HG03108 (cell line): ENCODE data around the gene ASGR1.
"Not testable (repeated sequence)": the region's sequence is repeated elsewhere in the genome, so short reads cannot be mapped to it uniquely, and the experiment has no call there.

ENCODE experiments used
- ATAC-seq: cut with Tn5 transposase; IDR thresholded peaks from one replicate; pipeline ENCODE4 v1.9.1; 2021; ENCODE audit warnings: moderate library complexity; ENCODE audit not compliant: unreplicated experiment

Gene ASGR1

DNA sequence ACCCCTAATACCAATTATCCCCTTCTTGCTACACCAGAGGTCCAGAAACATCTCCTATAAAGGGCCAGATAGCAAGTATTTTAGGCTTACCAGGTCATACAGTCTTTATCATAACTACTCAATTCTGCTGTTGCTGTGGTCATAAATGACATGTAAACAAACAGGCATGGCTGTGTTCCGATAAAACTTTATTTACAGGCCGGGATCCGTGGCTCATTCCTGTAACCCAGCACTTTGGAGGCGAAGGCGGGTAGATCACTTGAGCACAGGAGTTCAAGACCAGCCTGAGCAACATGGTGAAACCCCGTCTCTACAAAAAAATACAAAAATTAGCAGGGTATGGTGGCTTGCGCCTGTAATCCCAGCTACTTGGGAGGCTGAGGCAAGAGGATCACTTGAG, 12.3 kb downstream of the ASGR1 start:
- ATAC-seq: no peak

GRCh38 chr17:7159571-7159970, 19.6 kb downstream of the ASGR1 start:
- not testable (repeated sequence) for ATAC-seq

GRCh38 chr17:7158424-7158823, 20.7 kb downstream of the ASGR1 start:
- ATAC-seq: not testable (repeated sequence)

DNA sequence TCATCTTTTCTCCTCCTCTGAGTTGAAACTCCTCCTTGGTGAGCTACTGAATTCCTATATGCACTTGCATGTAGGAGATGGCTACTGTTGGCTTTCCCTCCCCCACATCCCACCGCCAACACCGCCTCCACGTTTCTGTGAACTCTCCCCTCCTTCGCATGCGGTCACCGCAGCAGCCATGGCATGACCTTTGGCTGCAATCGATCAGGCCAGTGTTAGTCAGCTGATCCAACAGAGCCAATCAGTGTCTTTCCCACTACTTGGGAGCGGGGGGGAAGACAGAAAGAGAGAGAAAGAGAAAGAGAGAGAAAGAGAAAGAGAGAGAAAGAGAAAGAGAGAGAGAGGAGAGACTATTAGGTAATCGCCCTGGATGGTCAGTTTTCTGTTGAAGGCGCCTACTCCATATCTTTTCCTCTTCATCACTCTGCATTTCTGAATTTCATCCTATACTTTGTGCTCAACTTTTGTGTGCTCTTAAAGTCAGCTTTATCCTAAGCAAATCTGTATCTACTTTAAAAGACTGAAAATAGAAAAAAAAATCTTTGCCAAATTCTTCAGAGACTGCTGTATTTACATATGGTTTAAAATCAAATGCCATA, 22.7 kb downstream of the ASGR1 start:
- ATAC-seq: no peak

DNA sequence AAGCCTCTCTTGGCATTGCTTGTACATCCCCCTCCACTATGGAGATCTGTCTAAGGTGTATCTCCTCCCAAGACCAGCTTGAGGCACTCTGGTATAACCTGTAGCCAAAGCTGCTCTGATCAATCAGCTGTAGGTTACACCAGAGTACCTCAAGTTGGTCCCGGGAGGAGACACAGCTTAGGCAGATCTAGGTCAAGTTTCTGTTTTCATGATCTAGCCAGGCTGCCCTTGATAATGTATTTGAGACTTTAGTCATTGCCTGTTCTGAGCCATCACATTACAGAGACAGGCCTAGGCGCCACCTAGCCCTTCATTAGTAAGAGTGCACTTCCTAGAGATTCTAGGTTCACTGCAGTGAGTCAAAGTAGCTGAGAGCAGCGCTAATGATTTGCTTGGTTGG, 31.4 kb downstream of the ASGR1 start:
- no peak for ATAC-seq

GRCh38 chr17:7146115-7146514, 33.1 kb downstream of the ASGR1 start:
- ATAC-seq: no peak

DNA sequence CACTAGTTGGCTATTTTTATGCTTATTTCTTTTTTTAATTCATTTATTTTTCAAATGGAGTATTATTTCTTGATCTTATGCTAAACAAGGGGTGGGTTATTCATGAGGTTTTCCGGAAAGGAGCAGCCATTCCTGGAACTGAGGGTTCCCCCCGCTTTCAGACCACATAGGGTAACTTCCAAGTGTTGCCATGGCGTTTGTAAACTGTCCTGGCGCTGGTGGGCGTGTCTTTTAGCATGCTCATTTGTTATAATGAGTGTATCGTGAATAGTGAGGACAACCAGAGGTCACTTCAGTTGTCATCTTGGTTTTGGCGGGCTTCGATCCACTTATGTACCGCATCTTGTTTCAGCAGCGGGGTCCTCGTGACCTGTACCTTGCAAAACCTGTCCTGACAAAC, 35.0 kb downstream of the ASGR1 start:
- ATAC-seq: no peak

GRCh38 chr17:7141824-7142223, 37.3 kb downstream of the ASGR1 start:
- no peak for ATAC-seq

GRCh38 chr17:7139400-7139799, 39.8 kb downstream of the ASGR1 start:
- ATAC-seq: no peak

DNA sequence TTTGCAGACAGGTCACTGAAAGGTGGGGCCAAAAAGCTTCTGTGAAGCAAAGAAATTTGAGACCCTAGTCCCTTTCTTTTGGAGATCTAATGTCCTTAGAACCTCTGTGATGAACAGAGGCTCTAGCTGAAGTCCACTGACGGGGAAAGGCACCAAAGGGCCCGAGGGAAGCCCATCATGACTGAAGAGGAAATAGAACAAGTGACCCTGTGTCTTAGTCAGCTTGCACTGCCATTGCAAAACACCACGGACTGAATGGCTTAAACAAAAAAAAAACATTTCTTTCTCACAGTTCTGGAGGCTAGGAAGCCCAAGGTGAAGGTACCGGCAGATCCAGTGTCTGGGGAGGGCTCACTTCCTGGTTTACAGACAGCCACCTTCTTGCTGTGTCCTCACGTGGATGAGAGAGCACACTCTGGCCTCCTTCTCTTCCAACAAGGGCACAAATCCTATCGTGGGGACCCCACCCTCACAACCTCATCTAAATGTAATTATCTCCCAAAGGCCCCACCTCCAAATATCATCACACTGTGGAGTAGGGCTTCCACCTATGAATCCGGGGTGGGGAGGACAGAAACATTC, 40.3 kb downstream of the ASGR1 start:
- ATAC-seq: no peak

GRCh38 chr17:7137171-7137943, 41.8 kb downstream of the ASGR1 start:
- no peak for ATAC-seq

GRCh38 chr17:7136266-7136877, 42.8 kb downstream of the ASGR1 start:
- ATAC-seq: no peak

- ATAC-seq: no peak
Measured at GRCh38 chr17:7133916-7134315, 45.3 kb downstream of the ASGR1 start.

GRCh38 chr17:7133424-7133823, 45.7 kb downstream of the ASGR1 start:
- no peak for ATAC-seq

DNA sequence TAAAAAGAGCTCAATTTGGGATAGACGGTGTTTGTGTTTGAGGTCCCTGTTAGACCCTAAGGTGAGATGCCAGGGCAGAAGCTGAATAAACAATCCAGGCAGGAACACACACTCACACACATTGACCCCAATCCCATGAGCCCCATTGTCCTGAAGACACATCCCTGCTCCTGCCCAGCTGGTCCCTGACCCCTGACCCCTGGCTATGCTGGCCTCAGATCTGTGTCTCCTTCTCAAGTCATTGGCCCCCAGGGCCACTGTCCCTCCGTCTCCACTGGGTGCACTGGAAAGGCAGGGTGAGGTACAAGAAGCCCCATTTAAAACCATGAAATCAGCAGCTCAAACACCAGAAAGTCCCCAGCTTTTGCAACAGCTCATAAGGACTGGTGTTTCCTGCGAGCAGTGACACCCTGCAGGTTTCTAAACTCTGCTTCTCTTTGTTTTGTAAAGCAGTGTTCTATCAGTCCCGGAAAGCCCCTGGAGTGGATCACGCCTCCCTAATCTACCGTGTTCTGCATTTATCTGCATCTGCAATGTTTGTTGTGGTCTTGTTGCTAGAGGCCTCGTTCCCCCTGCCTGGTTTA, 46.6 kb downstream of the ASGR1 start:
- peak; percentile 76 for ATAC-seq

DNA sequence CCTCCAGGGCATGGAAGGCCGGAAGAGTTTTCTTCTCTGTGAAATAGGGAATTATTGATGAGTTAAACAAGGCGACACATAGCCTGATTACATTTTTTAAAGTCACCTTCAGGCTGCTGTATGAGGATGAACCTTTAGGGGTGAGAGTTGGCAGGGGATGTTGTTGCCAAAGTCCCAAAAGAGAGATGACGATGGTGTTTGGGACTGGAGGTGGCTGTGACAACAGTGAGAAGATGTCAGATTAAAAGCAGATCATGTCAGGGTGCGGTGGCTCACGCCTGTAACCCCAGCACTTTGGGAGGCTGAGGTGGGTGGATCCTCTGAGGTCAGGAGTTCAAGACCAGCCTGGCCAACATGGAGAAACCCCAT, 47.8 kb downstream of the ASGR1 start:
- no peak for ATAC-seq

DNA sequence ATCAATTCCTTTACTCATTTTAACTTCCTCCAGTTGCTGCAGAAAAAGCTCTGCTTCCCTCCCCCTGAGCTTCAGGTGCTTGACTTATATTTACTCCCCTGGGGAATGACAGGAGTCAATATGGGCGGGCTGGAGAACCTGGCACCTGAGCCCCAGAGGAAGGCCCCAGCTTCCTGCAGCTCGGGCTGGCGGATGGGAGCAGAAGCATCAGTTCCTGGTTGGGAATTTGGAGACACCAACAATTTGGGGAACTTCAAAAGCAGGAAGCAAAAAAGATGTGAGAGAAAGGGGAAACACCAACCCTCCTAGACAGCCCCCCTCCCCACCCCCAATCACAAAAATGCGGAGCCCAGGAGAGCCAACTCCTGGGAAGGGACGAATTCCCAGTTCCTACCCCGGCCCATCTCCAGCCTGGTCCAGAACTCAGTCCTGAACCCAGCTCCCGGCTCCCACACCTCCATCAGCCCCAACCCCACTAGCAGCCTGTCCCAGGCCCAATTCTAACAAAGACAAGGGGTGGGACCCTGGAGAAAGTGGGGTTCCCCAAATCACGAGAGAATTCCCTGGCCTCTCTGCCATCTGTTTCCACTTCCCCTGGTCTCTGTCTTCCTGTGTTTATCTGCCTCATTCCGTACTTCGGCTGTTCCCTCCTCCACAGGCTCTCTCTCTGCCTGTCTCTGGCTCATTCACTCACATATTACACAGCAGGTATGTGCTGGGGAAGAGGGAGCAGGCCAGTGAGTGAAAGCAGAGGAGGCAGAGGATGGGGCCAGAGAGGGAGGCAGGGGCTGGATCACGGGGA, 48.3 kb downstream of the ASGR1 start:
- no peak for ATAC-seq

DNA sequence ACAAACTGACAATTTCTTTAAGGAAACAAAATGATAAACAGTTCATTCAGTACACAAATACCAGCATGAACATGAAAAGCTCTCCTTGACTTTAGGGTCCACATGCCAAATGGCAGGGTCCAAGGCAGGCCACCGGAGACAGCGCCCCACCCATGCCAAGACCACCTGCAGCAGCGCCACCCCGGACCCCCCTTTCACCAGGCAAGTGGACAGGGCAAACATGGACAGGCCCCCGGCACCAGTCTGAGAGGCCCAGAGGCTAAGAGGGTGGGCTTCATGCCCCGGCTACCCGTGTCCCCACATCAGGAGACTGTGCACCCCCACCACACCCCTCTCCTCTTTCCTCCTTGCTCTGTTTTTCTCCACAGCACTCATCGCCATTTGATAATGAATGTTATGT, 49.9 kb downstream of the ASGR1 start:
- ATAC-seq: no peak

- ATAC-seq: no peak
Measured at GRCh38 chr17:7128160-7128559, 51.0 kb downstream of the ASGR1 start.

- ATAC-seq: not testable (repeated sequence)
Measured at GRCh38 chr17:7127501-7127900, 51.7 kb downstream of the ASGR1 start.

DNA sequence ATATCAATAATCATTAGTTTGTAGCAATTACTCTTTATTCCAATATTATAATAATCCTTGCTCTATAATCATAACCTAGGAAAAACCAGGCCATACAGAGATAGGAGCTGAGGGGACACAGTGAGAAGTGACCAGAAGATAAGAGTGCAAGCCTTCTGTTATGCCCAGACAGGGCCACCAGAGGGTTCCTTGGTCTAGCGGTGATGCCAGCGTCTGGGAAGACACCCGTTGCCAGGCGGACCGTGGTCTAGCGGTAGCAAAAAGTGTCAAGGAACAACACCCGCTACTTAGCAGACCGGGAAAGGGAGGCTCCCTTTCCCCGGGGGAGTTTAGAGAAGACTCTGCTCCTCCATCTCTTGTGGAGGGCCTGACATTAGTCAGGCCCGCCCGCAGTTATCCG, 52.8 kb downstream of the ASGR1 start:
- not testable (repeated sequence) for ATAC-seq
